GM10248 (cell line): ENCODE measurements around the gene DYNLT4.
"Not testable (repeated sequence)": the region's sequence is repeated elsewhere in the genome, so short reads cannot be mapped to it uniquely, and the experiment has no call there.

Source experiments
- CTCF ChIA-PET: fragments of 300-600 bp; sonication (Branson Sonifier 250); formaldehyde crosslinking; extraction: SDS; loops from one replicate; lab custom pipeline; 2021; ENCODE audit warnings: antibody characterized with exemption; lab: Yijun Ruan, JAX
- POLR2A ChIA-PET: fragments of 350-650 bp; sonication (Branson Sonifier 250); formaldehyde crosslinking; extraction: SDS; loops from one replicate; lab custom pipeline; 2020; ENCODE audit warnings: antibody characterized with exemption; lab: Yijun Ruan, JAX
- DNase-seq: peaks from one replicate; pipeline ENCODE4 v3.0.0; 2012; ENCODE audit errors: extremely low spot score
- TF ChIP-seq, protein P1 (sequence below): IDR thresholded peaks from 2 replicates; pipeline ENCODE4 v1.5.1; 2012; ENCODE audit warnings: mild to moderate bottlenecking, low read depth; ENCODE audit errors: extremely low read depth, missing control alignments, control extremely low read depth

DYNLT4 gene

DNA sequence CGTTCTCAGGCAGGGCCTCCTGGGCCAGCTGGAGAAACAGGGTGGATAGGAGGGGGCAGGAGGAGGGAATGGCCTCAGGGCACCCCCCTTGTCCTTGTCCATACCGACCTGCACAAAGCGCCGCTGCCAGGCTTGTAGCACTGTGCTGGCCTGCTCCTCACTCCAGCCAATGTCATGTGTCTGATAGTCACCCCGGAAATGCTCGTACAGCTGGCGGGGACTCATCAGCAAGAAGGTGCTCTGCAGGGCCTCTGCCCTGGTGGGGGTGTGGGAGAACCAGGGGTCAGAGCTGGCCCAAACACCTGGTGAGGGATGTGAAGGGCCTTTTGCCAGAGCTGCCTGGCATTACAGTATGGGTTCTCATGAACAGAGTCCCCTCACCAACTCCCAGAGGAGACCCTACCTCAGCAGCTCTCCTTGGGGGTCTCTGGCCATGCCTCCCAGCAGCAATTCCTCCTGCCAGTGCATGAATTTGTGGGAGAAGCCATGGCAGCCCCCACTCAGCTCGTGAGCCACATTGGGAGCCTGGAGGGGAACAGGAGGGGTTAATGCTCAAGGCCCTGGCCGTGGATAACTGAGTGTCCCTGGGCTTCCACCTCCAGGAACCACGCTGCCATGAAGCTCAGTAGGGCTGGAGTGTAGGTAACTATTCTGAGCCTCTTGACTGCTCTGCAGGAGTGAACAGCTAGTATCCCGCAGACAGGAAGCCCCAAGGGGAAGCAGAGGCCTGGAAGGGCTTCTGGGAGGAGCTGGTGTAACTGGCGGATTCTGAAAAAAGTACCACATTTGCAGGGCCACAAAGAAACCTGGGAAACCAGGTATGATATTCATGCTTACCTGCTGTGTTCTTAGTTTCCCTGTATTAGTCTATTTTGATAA is 22.6 kb upstream of the DYNLT4 start:
- POLR2A ChIA-PET = interaction anchor here (0.7 to 5.5 kb wide), 2 partner anchors 10 to 474 kb away, joined by 4 to 21 read pairs; no protein-coding TSS in a partner anchor
- TF ChIP-seq, protein P1, sequence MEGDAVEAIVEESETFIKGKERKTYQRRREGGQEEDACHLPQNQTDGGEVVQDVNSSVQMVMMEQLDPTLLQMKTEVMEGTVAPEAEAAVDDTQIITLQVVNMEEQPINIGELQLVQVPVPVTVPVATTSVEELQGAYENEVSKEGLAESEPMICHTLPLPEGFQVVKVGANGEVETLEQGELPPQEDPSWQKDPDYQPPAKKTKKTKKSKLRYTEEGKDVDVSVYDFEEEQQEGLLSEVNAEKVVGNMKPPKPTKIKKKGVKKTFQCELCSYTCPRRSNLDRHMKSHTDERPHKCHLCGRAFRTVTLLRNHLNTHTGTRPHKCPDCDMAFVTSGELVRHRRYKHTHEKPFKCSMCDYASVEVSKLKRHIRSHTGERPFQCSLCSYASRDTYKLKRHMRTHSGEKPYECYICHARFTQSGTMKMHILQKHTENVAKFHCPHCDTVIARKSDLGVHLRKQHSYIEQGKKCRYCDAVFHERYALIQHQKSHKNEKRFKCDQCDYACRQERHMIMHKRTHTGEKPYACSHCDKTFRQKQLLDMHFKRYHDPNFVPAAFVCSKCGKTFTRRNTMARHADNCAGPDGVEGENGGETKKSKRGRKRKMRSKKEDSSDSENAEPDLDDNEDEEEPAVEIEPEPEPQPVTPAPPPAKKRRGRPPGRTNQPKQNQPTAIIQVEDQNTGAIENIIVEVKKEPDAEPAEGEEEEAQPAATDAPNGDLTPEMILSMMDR = no peak
- CTCF ChIA-PET = interaction anchor here (1.5 to 2.1 kb wide), 3 partner anchors 9 to 100 kb away, joined by 3 to 5 read pairs (median 4); no protein-coding TSS in a partner anchor
- DNase-seq = no peak

- DNase-seq = no peak
- POLR2A ChIA-PET = interaction anchor here (5.5 kb wide), 1 partner anchor 10 kb away, joined by 21 read pairs; no protein-coding TSS in a partner anchor
- CTCF ChIA-PET = interaction anchor here (2.1 kb wide), 1 partner anchor 8 kb away, joined by 5 read pairs; no protein-coding TSS in a partner anchor
- TF ChIP-seq, protein P1 = no peak
Observed at GRCh38 chr1:44828841-44829440, 21.8 kb upstream of the DYNLT4 start.

DNA sequence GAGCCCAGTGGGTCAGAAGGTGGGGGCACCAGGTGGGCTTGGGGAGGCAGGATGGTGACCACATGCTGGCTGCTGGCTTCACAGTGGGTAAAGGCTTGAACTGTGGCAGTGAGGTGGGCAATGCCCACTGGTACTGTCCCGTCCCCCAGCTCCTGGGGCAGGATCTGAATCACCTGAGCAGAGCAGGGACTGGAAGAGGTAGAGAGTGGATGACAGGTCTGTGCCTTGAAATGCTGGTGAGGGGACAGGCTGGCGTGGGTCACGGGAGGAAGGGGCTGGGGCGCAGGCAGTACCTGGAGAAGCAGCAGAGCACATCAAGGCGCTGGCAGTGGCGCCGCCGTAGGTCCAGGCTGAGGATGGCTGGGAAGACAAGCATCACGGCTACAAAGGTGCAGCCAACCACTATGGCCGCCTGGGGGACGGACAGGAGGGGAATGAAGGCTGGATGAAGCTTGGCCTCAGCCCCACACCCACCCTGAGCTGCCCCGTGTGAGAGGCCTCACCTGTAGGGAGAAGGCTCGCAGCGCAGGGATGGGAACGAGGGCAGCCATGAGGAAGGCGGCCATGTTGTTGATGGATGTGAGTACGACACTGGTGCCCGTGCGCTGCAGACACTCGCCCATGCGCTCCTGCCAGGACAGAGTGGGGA is 21.0 kb upstream of the DYNLT4 start:
- TF ChIP-seq, protein P1 = no peak
- no peak for DNase-seq
- ChIA-PET CTCF (interaction anchor here (1.0 to 3.2 kb wide), 3 partner anchors 8 to 29 kb away, joined by 3 to 17 read pairs (median 4); no protein-coding TSS in a partner anchor), POLR2A (no interaction called here)

GRCh38 chr1:44827197-44828002 is 20.2 kb upstream of the DYNLT4 start:
- TF ChIP-seq, protein P1 = no peak
- ChIA-PET CTCF (interaction anchor here (1.0 to 3.2 kb wide), 3 partner anchors 8 to 29 kb away, joined by 3 to 17 read pairs (median 4); no protein-coding TSS in a partner anchor), POLR2A (no interaction called here)
- no peak for DNase-seq

DNA sequence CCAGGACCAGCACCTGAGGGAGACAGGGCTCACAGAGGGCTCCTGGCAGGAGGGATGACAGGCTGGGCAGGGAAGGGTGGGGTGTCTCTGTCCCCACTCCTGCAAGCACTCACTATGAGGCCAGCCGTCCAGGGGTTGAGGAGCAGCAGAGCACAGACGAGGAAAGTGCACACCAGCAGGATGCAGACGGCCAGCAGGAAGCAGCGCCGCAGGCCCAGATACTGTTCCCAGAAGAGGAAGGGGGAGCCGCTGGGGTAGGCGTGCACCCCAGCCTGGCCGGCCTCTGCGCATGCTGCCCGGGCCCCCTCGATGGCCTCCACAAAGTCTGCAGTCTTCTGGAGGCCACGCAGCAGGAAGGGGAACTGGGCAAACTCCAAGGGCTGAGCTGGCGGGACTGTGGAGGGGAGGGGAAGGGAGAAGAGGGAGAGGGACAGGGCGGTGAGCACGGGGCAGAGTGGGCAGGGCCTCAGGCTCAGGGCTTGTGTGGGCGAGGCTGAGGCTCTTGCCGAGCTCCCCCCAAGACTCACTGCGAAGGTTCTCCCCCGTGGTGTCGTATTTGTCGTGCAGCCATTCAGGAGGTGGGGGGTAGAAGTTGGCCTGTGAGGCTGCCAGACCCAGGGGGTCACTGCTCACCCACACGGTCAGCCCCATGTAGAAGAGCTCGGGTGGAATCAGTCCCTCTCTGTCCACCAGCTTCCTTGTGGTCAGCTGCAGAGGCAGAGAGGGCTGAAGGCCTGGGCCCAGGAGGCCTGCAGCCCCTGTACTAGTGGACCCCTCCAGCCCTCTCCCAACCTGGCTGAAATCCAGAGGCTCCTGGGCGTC is 19.4 kb upstream of the DYNLT4 start:
- ChIA-PET POLR2A (interaction anchor here (0.6 kb wide), 1 partner anchor 8 kb away, joined by 3 read pairs; no protein-coding TSS in a partner anchor), CTCF (interaction anchor here (1.1 to 3.2 kb wide), 3 partner anchors 9 to 26 kb away, joined by 4 to 17 read pairs (median 4); partner anchors contain the start of gene PLK3)
- TF ChIP-seq, protein P1 = no peak
- DNase-seq = no peak

- DNase-seq, POLR2A ChIA-PET: not testable (repeated sequence)
- CTCF ChIA-PET = interaction anchor here (1.2 to 3.3 kb wide), 2 partner anchors 11 to 477 kb away, joined by 3 to 19 read pairs; no protein-coding TSS in a partner anchor
Observed at GRCh38 chr1:44824392-44824791, 17.2 kb upstream of the DYNLT4 start.
